ENCODE results near the gene ST6GAL2. TPM values are rescaled to one million over a fixed set of nuclear protein-coding genes. Genes with fewer than 3 reads are reported as not detected.

The ST6GAL2 gene
- not detected in 2 replicates for total RNA-seq

- no peak for DNase-seq
- Mint-ChIP-seq H3K27me3 (peaks cover 31% of the 10 kb centered on the region), H3K9me3 (no peaks in the 10 kb centered on the region), H3K27ac (no peak within 1 kb of the TSS), H3K4me3 (no peak within 1 kb of the TSS), H3K36me3 (ENCODE audit: low read depth) (no peaks in the 10 kb centered on the region), H3K4me1 (no peaks in the 10 kb centered on the region)
- intact Hi-C loops (cut with micrococcal nuclease): no loop called here
These were observed at the start of gene ST6GAL2 for GRCh38 chr2:106885971-106886915. Gene ST6GAL2 (minus strand): TSS chr2:106886167. CDS start chr2:106843977, 42,190 bp downstream.

- DNase-seq: no peak
- no peaks in the 10 kb centered on the region for H3K27me3 Mint-ChIP-seq
- intact Hi-C loops (cut with micrococcal nuclease): no loop called here
- no peak overlapping the region for H3K27ac Mint-ChIP-seq
- H3K4me1 Mint-ChIP-seq: no peaks in the 10 kb centered on the region
- no peaks in the 10 kb centered on the region for H3K36me3 Mint-ChIP-seq (ENCODE audit: low read depth)
- no peaks in the 10 kb centered on the region for H3K9me3 Mint-ChIP-seq
- no peak overlapping the region for H3K4me3 Mint-ChIP-seq
These were observed 46.7 kb upstream of the ST6GAL2 start for GRCh38 chr2:106932644-106933043.

GRCh38 chr2:106931717-106932335, 45.9 kb upstream of the ST6GAL2 start:
- H3K27me3 Mint-ChIP-seq: no peaks in the 10 kb centered on the region

GRCh38 chr2:106921451-106921850, 35.5 kb upstream of the ST6GAL2 start:
- Mint-ChIP-seq H3K36me3 (ENCODE audit: low read depth) (no peaks in the 10 kb centered on the region), H3K9me3 (no peaks in the 10 kb centered on the region), H3K27me3 (no peaks in the 10 kb centered on the region), H3K27ac (no peak overlapping the region), H3K4me1 (no peaks in the 10 kb centered on the region), H3K4me3 (no peak overlapping the region)
- no peak for DNase-seq
- intact Hi-C loops (cut with micrococcal nuclease): no loop called here

More at GRCh38 chr2:106931717-106932335, 45.9 kb upstream of the ST6GAL2 start:
- intact Hi-C loops (cut with micrococcal nuclease): no loop called here
- Mint-ChIP-seq H3K27ac (no peak overlapping the region), H3K9me3 (no peaks in the 10 kb centered on the region), H3K4me1 (no peaks in the 10 kb centered on the region), H3K36me3 (ENCODE audit: low read depth) (no peaks in the 10 kb centered on the region), H3K4me3 (no peak overlapping the region)
- no peak for DNase-seq

GRCh38 chr2:106919012-106919411, 33.0 kb upstream of the ST6GAL2 start:
- Mint-ChIP-seq H3K27me3 (no peaks in the 10 kb centered on the region), H3K36me3 (ENCODE audit: low read depth) (no peaks in the 10 kb centered on the region), H3K27ac (no peak overlapping the region), H3K4me1 (no peaks in the 10 kb centered on the region), H3K4me3 (no peak overlapping the region), H3K9me3 (no peaks in the 10 kb centered on the region)
- no peak for DNase-seq
- intact Hi-C loops (cut with micrococcal nuclease): no loop called here

GRCh38 chr2:106904242-106904641, 18.3 kb upstream of the ST6GAL2 start:
- intact Hi-C loops (cut with micrococcal nuclease): no loop called here

GRCh38 chr2:106899786-106900530, 14.0 kb upstream of the ST6GAL2 start:
- H3K27ac Mint-ChIP-seq: no peak overlapping the region
- no peaks in the 10 kb centered on the region for H3K4me1 Mint-ChIP-seq
- intact Hi-C loops (cut with micrococcal nuclease): no loop called here
- no peak overlapping the region for H3K4me3 Mint-ChIP-seq
- H3K9me3 Mint-ChIP-seq: no peaks in the 10 kb centered on the region
- no peaks in the 10 kb centered on the region for H3K36me3 Mint-ChIP-seq (ENCODE audit: low read depth)
- no peak for DNase-seq
- H3K27me3 Mint-ChIP-seq: no peaks in the 10 kb centered on the region

More at GRCh38 chr2:106904242-106904641, 18.3 kb upstream of the ST6GAL2 start:
- no peak overlapping the region for H3K27ac Mint-ChIP-seq
- DNase-seq: no peak
- peaks cover 2% of the 10 kb centered on the region for H3K9me3 Mint-ChIP-seq
- H3K27me3 Mint-ChIP-seq: no peaks in the 10 kb centered on the region
- no peaks in the 10 kb centered on the region for H3K4me1 Mint-ChIP-seq
- no peak overlapping the region for H3K4me3 Mint-ChIP-seq
- H3K36me3 Mint-ChIP-seq (ENCODE audit: low read depth): no peaks in the 10 kb centered on the region

GRCh38 chr2:106894545-106894944, 8.6 kb upstream of the ST6GAL2 start:
- H3K4me1 Mint-ChIP-seq: no peaks in the 10 kb centered on the region
- intact Hi-C loops (cut with micrococcal nuclease): no loop called here
- no peak overlapping the region for H3K4me3 Mint-ChIP-seq
- H3K27me3 Mint-ChIP-seq: peaks cover 3% of the 10 kb centered on the region
- DNase-seq: no peak
- H3K9me3 Mint-ChIP-seq: no peaks in the 10 kb centered on the region
- no peak overlapping the region for H3K27ac Mint-ChIP-seq
- H3K36me3 Mint-ChIP-seq (ENCODE audit: low read depth): no peaks in the 10 kb centered on the region

GRCh38 chr2:106892048-106892447, 6.1 kb upstream of the ST6GAL2 start:
- no peak for DNase-seq
- Mint-ChIP-seq H3K4me1 (no peaks in the 10 kb centered on the region), H3K9me3 (no peaks in the 10 kb centered on the region), H3K27ac (no peak overlapping the region), H3K4me3 (no peak overlapping the region), H3K36me3 (ENCODE audit: low read depth) (no peaks in the 10 kb centered on the region), H3K27me3 (peaks cover 9% of the 10 kb centered on the region)
- intact Hi-C loops (cut with micrococcal nuclease): no loop called here

GRCh38 chr2:106890606-106891005, 4.6 kb upstream of the ST6GAL2 start:
- Mint-ChIP-seq H3K27me3 (peaks cover 14% of the 10 kb centered on the region), H3K36me3 (ENCODE audit: low read depth) (no peaks in the 10 kb centered on the region), H3K4me3 (no peak overlapping the region), H3K9me3 (no peaks in the 10 kb centered on the region), H3K4me1 (no peaks in the 10 kb centered on the region), H3K27ac (no peak overlapping the region)
- DNase-seq: no peak
- intact Hi-C loops (cut with micrococcal nuclease): no loop called here

GRCh38 chr2:106886916-106887758, 1.2 kb upstream of the ST6GAL2 start:
- no peak for DNase-seq
- no peak overlapping the region for H3K4me3 Mint-ChIP-seq
- H3K4me1 Mint-ChIP-seq: no peaks in the 10 kb centered on the region
- intact Hi-C loops (cut with micrococcal nuclease): no loop called here
- H3K36me3 Mint-ChIP-seq (ENCODE audit: low read depth): no peaks in the 10 kb centered on the region
- no peaks in the 10 kb centered on the region for H3K9me3 Mint-ChIP-seq
- no peak overlapping the region for H3K27ac Mint-ChIP-seq
- H3K27me3 Mint-ChIP-seq: peaks cover 30% of the 10 kb centered on the region

- intact Hi-C loops (cut with micrococcal nuclease): no loop called here
- Mint-ChIP-seq H3K27me3 (peaks cover 29% of the 10 kb centered on the region), H3K27ac (no peak overlapping the region), H3K36me3 (ENCODE audit: low read depth) (no peaks in the 10 kb centered on the region), H3K4me1 (no peaks in the 10 kb centered on the region), H3K9me3 (no peaks in the 10 kb centered on the region), H3K4me3 (no peak overlapping the region)
- DNase-seq: no peak
These were observed 638 bp downstream of the ST6GAL2 start for GRCh38 chr2:106885329-106885728.

GRCh38 chr2:106882673-106883072, 3.3 kb downstream of the ST6GAL2 start:
- DNase-seq: no peak
- no peak overlapping the region for H3K27ac Mint-ChIP-seq
- no peak overlapping the region for H3K4me3 Mint-ChIP-seq
- intact Hi-C loops (cut with micrococcal nuclease): no loop called here
- H3K4me1 Mint-ChIP-seq: no peaks in the 10 kb centered on the region
- no peaks in the 10 kb centered on the region for H3K9me3 Mint-ChIP-seq
- peaks cover 26% of the 10 kb centered on the region for H3K27me3 Mint-ChIP-seq
- H3K36me3 Mint-ChIP-seq (ENCODE audit: low read depth): no peaks in the 10 kb centered on the region
